Measurements from ENCODE around the gene NXPE3. TPM values are rescaled to one million over a fixed set of nuclear protein-coding genes. Genes with fewer than 3 reads are reported as not detected.

The NXPE3 gene
- total RNA-seq, 1 experiment from 2014 or later: 15.9 TPM

DNA sequence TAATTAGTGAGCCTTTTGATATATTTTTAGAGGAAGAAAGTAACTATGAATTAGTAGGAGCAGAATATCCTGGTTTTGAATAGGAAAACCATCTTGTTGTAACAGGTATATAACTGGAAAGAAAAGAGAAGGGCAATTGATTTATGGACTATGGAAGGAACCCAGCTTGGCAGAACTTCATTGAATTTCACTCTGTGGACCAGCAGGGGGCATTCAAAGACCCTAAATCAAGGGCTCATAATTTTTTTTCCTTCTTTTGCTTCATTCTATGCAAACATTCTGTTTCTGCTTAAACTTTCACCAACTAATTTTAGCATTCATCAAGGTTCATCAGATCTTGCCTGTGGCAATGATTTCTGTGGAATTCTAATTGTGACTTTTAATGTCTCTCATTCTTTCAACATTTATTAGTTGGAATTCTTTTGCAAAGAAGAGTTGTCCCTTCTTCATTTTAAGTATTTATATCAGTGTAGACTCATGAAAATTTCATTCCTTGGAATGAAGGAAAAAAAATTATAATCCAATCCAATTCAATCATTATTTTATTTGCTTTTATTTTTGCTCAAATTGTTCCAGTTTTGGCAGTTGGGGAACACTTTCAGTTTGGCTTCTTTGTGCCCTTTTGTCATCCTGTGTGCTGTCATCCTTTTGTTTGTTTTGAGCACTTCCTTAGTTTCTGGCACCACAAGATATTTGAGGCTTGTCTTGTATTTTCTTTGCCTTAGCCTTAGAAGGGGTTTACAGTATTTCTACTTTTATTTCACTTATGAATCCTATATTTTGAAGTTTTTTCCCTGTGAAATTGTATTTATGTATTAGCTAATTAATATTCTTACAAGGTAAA lies 30.4 kb downstream of the NXPE3 start:
- Histone ChIP-seq H4K91ac (ENCODE audit: insufficient read length, low read depth, low read length) (no peak overlapping the region), H3K4me2 (ENCODE audit: insufficient read depth, insufficient read length, low read length) (no peak overlapping the region), H3K4ac (ENCODE audit: low read depth, low read length) (no peak overlapping the region), H3K14ac (ENCODE audit: insufficient read depth, low read length) (no peak overlapping the region), H3K23ac (ENCODE audit: insufficient read length, low read depth, low read length) (no peak overlapping the region), H2AFZ (ENCODE audit: low read length) (no peak overlapping the region), H2BK20ac (ENCODE audit: low read depth, low read length, poor library complexity, severe bottlenecking) (no peak overlapping the region), H2BK5ac (ENCODE audit: insufficient read length, low read length) (no peak overlapping the region), H3K79me2 (ENCODE audit: insufficient read depth, low read length) (no peaks in the 10 kb centered on the region), H3K9me3 (ENCODE audit: control insufficient read depth, low read depth, low read length) (no peaks in the 10 kb centered on the region), H3K27me3 (ENCODE audit: insufficient read depth, low read length) (no peaks in the 10 kb centered on the region), H3K27ac (ENCODE audit: insufficient read length, low read depth, low read length) (no peak overlapping the region), H2AK5ac (ENCODE audit: insufficient read length, low read length) (no peak overlapping the region), H3K79me1 (ENCODE audit: insufficient read depth, low read depth, low read length, poor library complexity, severe bottlenecking) (no peaks in the 10 kb centered on the region), H2BK120ac (ENCODE audit: low read depth, low read length, poor library complexity, severe bottlenecking) (no peak overlapping the region), H3K9ac (ENCODE audit: extremely low read depth, insufficient read length, low read length) (no peak overlapping the region), H4K5ac (ENCODE audit: insufficient read length, low read depth, low read length) (no peak overlapping the region), H4K8ac (replicated peaks; ENCODE audit: insufficient read length, low read depth, low read length) (no peak overlapping the region), H2BK12ac (ENCODE audit: insufficient read length, low read depth, low read length) (no peak overlapping the region), H3K4me1 (ENCODE audit: insufficient read depth, low read length) (no peaks in the 10 kb centered on the region), H4K20me1 (ENCODE audit: control insufficient read depth, insufficient read depth, insufficient read length) (no peaks in the 10 kb centered on the region), H3T11ph (ENCODE audit: low read length) (no peak overlapping the region), H3K56ac (ENCODE audit: insufficient read length, low read depth, low read length) (no peak overlapping the region), H2BK15ac (ENCODE audit: low read depth, low read length) (no peak overlapping the region), H3K18ac (ENCODE audit: insufficient read length, low read depth, low read length) (no peak overlapping the region), H3K23me2 (ENCODE audit: insufficient read length, low read depth, low read length, poor library complexity, severe bottlenecking) (no peaks in the 10 kb centered on the region)
- Mint-ChIP-seq H3K4me3 (no peak overlapping the region), H3K36me3 (ENCODE audit: insufficient read depth in 1 of 3, low read depth in 3 of 3) (peaks cover 0 to 2% (median 2%) of the 10 kb centered on the region in 3 experiments; a peak in 5 of 7 replicates), H3K4me1 (peaks cover 7 to 10% of the 10 kb centered on the region in 2 experiments), H3K27ac (no peak overlapping the region), H3K9me3 (no peaks in the 10 kb centered on the region), H3K27me3 (ENCODE audit: low read depth) (no peaks in the 10 kb centered on the region)
- TF ChIP-seq, protein P1, sequence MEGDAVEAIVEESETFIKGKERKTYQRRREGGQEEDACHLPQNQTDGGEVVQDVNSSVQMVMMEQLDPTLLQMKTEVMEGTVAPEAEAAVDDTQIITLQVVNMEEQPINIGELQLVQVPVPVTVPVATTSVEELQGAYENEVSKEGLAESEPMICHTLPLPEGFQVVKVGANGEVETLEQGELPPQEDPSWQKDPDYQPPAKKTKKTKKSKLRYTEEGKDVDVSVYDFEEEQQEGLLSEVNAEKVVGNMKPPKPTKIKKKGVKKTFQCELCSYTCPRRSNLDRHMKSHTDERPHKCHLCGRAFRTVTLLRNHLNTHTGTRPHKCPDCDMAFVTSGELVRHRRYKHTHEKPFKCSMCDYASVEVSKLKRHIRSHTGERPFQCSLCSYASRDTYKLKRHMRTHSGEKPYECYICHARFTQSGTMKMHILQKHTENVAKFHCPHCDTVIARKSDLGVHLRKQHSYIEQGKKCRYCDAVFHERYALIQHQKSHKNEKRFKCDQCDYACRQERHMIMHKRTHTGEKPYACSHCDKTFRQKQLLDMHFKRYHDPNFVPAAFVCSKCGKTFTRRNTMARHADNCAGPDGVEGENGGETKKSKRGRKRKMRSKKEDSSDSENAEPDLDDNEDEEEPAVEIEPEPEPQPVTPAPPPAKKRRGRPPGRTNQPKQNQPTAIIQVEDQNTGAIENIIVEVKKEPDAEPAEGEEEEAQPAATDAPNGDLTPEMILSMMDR (conservative IDR thresholded peaks at IDR 0.05): peak; percentile 79
- DNase-seq: no peak
